ENCODE data around the gene PRKAG3.

PRKAG3 gene

DNA sequence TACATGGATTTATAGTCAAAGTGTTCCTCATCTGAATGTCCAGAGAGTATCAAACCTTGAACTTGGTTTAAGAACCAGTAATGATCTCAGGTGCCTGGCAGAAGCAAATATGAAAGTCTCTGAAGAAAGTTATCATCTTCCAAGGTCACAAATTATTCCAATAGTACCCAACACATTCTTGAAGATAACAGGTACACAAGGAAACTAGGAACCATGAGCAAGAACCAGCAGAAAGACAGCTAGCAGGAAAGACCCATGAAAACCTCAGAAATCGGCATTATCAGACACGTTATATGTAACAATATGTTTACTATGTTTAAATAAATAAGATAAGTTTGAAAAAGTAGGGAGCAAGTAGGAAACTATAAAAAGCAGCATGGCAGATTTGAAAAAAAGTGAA lies 5.9 kb upstream of the PRKAG3 start:
- no peak for DNase-seq

DNA sequence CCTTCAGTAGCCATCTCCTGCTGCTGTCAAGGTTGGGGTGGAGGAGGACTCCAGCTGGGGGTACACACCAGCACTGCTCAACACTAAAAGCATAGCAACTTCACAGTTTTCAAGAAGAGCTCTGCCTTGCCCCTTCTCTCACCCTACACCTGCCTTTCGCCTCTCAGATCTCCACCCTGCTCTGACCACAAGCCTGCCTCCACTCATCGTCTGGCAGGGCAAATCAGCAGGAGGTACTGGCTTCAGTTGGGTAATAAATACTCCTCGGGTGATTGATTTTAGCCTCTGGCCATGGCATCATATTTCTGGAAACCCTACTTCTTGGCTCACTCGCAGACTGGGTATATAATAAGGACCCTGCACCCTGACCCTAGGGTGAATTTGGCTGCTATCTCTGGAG lies 3.1 kb upstream of the PRKAG3 start:
- DNase-seq = no peak

GRCh38 chr2:218833023-218833609 lies 1.5 kb upstream of the PRKAG3 start:
- DNase-seq = no peak

GRCh38 chr2:218832520-218832919 lies 917 bp upstream of the PRKAG3 start:
- no peak for DNase-seq

GRCh38 chr2:218832081-218832480 lies 478 bp upstream of the PRKAG3 start:
- DNase-seq = no peak

DNA sequence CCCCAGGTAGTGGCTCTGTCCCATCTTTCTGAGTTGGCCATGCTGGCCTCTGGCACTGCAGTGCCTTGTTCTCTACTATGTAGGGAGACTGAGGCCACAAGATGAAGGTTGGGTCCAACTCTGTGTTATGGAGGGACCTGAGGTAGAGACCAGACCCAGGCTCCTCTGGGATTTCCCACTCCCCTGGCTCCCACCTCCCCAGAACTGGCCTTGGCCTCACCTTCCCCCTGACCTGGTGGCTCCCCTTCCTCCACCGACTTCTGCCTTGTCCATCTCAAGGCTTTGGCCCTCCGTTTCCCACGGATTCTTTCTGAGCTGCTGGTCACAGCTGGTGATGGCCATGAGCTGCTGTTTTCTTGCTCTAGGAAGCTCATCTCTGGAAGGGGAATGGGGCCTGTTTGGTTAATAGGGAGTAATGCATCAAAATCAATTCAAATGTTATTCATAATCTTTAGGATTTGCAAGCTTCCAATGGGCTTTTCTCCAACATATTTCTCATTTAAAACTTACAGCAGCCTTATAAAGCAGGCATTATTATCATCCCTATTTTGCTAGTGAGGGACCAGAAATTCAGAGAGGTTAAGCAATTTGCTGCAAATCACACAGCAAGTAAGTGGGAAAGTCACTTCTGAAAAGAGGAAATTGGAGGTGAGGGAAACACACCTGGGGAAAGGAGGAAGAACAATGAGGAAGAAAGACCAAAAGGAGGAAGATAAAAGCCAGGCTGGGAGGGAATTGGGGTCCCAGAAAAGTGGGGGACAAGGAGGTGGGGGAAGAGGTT lies 887 bp downstream of the PRKAG3 start:
- no peak for DNase-seq

DNA sequence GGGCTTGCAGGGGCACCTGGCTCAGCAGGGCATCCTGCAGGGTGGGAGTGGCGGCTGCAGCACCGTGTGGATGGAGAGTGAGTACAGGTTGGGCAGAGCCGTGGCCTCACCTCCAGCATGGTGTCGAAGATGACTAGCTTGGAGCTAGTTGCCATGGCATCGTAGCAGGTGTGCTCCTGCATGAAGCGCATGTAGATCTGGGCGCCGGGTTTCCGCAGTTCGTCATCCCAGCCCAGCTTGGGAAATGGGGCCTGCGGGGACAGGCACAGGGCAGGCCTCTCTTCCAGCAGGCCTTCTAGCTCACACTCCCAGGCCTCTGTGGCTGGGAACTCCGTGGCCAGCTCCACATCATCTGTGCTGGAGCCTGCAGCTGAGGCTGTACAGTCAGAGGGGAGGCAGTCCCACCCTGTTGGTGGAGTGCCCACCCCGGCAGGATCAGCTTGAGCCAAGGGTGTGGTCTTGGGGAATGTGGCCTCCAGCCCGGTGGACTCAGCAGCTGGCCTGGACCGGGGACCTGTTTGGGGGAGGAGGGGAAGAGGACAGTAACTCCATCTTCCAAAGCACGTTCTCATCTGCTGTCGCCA lies 1.6 kb downstream of the PRKAG3 start:
- DNase-seq = peak; percentile 9

- no peak for DNase-seq
Observed at GRCh38 chr2:218828477-218828778, 3.2 kb downstream of the PRKAG3 start.

GRCh38 chr2:218827701-218828476 lies 3.7 kb downstream of the PRKAG3 start:
- no peak for DNase-seq

- no peak for DNase-seq
Observed at GRCh38 chr2:218826791-218827190, 4.8 kb downstream of the PRKAG3 start.

- DNase-seq = no peak
Observed at GRCh38 chr2:218824004-218824403, 7.6 kb downstream of the PRKAG3 start.

GRCh38 chr2:218823196-218823855 lies 8.3 kb downstream of the PRKAG3 start:
- no peak for DNase-seq

DNA sequence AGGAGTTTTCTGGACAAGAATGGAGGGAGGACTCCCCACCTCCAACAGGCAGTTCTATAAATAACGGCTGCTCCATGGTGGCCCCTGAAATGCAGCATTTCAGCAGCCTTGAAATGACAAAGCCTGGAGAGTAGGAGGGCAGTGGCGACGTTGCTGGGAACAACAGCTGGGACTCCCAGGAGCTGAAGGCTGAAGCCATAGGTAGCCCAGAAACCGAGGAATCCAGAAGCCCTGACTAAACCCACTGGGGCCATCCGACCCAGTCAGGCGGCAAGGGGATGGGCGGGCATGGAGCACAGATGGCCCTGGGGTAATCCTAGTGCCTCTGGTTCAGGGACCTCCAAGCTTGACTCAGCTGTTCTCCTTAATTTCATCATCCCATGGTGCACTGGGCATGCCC lies 9.0 kb downstream of the PRKAG3 start:
- DNase-seq = no peak

DNA sequence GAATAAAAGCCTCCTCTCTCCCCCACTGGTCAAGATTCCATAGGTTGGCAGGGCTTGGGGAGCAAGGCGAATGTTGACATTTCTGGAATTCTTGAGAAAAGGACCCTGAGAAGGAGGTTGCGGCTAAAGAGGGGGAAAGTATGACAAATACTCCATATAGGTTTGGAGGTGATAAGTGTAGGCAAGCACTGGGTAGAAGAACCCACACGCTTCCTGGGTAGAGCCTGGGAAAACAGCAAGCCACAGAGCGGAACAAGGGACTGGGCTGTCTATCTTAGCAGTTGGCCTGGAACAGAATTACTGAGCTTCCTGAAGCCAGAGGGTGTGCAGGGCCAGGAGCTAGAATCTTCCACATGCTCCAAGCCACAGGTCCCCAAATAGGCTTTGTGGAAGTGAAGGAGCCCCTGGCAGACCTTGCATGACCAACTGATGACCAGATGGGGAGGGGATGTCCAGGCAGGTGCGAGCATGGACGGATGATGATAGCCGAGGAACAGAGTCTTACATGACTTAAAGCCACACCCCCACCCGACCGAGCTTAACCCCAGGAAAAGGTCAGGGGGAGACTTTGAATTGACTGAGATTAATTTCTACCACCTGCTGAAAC lies 9.9 kb downstream of the PRKAG3 start:
- no peak for DNase-seq

GRCh38 chr2:218820746-218821369 lies 10.7 kb downstream of the PRKAG3 start:
- no peak for DNase-seq

DNA sequence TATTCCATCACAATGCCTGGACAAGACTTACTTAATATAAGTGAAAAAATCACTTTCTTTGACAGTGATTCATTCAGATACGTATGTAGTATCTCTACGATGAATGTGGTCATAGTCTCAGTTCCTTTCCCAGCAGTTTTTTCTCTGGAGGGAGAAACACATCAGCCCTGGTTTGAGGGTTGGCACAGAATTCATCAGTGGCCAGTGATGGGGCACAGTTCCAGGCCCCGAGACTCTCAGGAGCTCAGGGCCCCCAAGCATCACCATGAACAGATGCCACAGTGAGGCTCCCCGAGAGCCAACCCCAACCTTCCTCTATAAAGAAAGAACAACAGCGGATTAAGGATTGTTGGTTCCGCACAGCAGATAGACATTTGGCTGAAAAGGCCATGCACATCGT lies 12.5 kb downstream of the PRKAG3 start:
- no peak for DNase-seq

DNA sequence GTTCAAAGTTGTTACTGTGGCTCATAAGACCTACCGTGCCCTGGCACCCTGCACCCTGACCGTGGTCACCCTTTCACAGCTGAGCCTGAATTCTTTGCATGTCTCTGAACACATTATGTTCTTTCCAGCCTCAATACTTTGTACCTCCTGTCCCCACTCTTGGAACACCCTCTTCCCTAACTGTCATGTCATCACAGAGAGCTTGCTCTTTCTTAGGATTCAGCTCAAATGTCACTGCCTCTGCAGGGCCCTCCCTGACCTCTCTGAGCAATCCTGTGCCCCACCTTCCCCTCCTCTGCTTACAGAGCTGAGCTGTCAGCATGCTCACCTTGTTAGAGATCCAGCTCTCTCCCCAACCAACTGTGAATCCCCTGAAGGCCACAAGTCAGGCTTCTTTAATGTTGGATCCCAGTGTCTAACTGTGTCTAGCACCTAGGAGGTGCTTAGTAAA lies 15.0 kb downstream of the PRKAG3 start:
- DNase-seq = no peak

GRCh38 chr2:218815649-218816048 lies 16.0 kb downstream of the PRKAG3 start:
- no peak for DNase-seq

- no peak for DNase-seq
Observed at GRCh38 chr2:218815244-218815637, 16.4 kb downstream of the PRKAG3 start.

DNA sequence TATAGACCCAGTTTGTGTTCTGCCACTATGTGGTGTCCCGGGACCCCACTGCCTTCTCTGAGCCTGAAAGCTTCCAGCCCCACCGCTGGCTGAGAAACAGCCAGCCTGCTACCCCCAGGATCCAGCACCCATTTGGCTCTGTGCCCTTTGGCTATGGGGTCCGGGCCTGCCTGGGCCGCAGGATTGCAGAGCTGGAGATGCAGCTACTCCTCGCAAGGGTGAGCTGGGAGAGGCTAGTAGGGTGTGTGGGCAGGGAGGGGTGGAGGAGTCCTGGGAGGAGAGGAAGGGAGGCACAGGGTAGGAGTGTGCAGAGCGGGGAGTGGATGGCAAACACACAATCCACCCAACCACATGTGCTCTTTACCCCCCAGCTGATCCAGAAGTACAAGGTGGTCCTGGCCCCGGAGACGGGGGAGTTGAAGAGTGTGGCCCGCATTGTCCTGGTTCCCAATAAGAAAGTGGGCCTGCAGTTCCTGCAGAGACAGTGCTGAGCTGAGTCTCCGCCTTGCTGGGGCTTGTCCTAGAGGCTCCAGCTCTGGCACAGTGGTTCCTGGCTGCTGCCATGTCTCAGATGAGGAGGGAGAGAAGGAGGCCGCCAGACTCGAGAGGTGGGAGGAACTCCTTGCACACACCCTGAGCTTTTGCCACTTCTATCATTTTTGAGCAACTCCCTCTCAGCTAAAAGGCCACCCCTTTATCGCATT lies 16.9 kb downstream of the PRKAG3 start:
- DNase-seq = no peak

- no peak for DNase-seq
Observed at GRCh38 chr2:218813771-218814460, 17.7 kb downstream of the PRKAG3 start.

All from NCI-H1417 treated with DMSO at 0.1 percent for 48 hours (cell line).